GM23248 (cell line): ENCODE measurements around the gene ANKS3.

Source experiments
- EZH2 ChIP-seq: fragments of 200-600 bp; sonication (generic); IDR thresholded peaks from 2 replicates; pipeline ENCODE4 v1.6.1; 2018; ENCODE audit warnings: antibody characterized with exemption, mild to moderate bottlenecking; ENCODE audit not compliant: insufficient read depth, poor library complexity, severe bottlenecking
- EZH2phosphoT487 ChIP-seq: fragments of 200-600 bp; sonication (generic); IDR thresholded peaks from 2 replicates; pipeline ENCODE4 v1.6.1; 2018; ENCODE audit warnings: antibody characterized with exemption, moderate library complexity, mild to moderate bottlenecking, low read depth; ENCODE audit not compliant: insufficient read depth

- TF ChIP-seq EZH2 (no peak), EZH2phosphoT487 (no peak)
These were observed 5.4 kb downstream of the ANKS3 start for GRCh38 chr16:4728676-4729075.
